Glutamatergic neuron (in vitro differentiated cells): ENCODE data around the gene CLEC7A. TPM values are rescaled to one million over a fixed set of nuclear protein-coding genes. Genes with fewer than 3 reads are reported as not detected.

Source experiments
- DNase-seq: peaks from one replicate; pipeline ENCODE4 v3.0.0; 2022
- H3K27ac Mint-ChIP-seq: one replicate; pipeline ENCODE4 v1.8.0; 2020; ENCODE audit warnings: mild to moderate bottlenecking, mixed read lengths, inconsistent platforms; ENCODE audit not compliant: unreplicated experiment
- H3K27me3 Mint-ChIP-seq: one replicate; pipeline ENCODE4 v1.8.0; 2020; ENCODE audit warnings: mild to moderate bottlenecking, moderate library complexity, mixed read lengths, inconsistent platforms; ENCODE audit not compliant: unreplicated experiment
- H3K36me3 Mint-ChIP-seq: one replicate; pipeline ENCODE4 v1.8.0; 2020; ENCODE audit warnings: mild to moderate bottlenecking, mixed read lengths, inconsistent platforms; ENCODE audit not compliant: unreplicated experiment
- H3K4me1 Mint-ChIP-seq: one replicate; pipeline ENCODE4 v1.8.0; 2020; ENCODE audit warnings: mild to moderate bottlenecking, low read depth, mixed read lengths, inconsistent platforms; ENCODE audit not compliant: unreplicated experiment
- H3K4me3 Mint-ChIP-seq: one replicate; pipeline ENCODE4 v1.8.0; 2020; ENCODE audit warnings: mild to moderate bottlenecking, mixed read lengths, inconsistent platforms; ENCODE audit not compliant: unreplicated experiment
- H3K9me3 Mint-ChIP-seq: one replicate; pipeline ENCODE4 v1.8.0; 2020; ENCODE audit warnings: mild to moderate bottlenecking, moderate library complexity, mixed read lengths, inconsistent platforms; ENCODE audit not compliant: unreplicated experiment
- CTCF ChIP-seq: fragments of 200-600 bp; sonication (generic); IDR thresholded peaks from one replicate; pipeline ENCODE4 v1.5.0; 2021; ENCODE audit not compliant: partially characterized antibody, unreplicated experiment
- total RNA-seq: library from RNA; stranded (reverse); fragmentation: NEBNext Ultra II Directional; extraction: Animal tissue kit (Norgen Biotek cat#: 25700); gene quantifications from one replicate; pipeline ENCODE4 v1.2.1, GENCODE V29; 2021; ENCODE audit not compliant: unreplicated experiment

The CLEC7A gene
- total RNA-seq, 1 donor from 2014 or later, result not detected

DNA sequence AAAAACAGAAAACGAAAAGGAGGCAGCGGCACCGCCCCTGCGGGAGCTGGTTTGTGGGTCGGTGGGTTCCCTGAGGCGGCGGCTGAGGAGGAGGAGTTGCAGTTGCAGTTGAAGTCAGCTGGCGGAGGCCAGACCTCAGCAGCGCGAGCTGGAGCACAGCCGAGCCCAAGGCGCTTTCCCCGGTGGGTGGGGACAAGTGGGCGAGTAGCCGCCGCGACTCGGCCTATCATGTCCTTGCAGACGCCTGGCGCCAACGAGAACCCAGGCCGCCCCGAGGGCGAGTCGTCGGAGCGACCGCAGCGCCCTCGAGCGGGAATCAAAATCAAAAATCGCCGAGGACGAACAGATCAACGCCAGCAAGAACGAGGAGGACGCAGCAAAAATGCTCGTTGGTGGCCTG is 18.5 kb downstream of the CLEC7A start:
- Mint-ChIP-seq H3K4me1 (no peaks in the 10 kb centered on the region), H3K27me3 (no peaks in the 10 kb centered on the region), H3K36me3 (peaks cover 4% of the 10 kb centered on the region), H3K4me3 (no peak overlapping the region), H3K27ac (no peak overlapping the region), H3K9me3 (peaks cover 4% of the 10 kb centered on the region)
- no peak for DNase-seq
- TF ChIP-seq CTCF, result no peak

DNA sequence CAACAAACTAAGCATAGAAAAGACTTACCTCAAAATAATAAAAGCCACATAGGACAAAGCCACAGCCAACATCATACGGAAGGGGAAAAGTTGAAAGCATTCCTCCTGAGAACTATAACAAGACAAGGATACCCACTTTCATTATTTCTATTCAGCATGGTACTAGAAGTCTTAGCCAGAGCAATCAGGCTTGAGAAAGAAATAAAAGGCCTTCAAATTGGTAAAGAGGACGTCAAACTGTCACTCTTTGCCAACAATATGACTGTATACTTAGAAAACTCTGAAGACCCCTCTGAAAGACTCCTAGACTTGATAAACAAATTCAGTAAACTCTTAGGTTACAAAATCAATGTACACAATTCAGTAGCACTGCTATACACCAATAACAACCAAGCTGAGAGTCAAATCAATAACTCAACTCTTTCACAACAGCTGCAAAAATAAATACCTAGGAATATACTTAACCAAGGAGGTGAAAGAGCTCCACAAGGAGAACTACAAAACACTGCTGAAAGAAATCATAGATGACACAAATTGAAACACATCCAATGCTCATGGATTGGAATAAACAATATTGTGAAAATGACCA is 19.6 kb downstream of the CLEC7A start:
- Mint-ChIP-seq H3K9me3 (peaks cover 4% of the 10 kb centered on the region), H3K27ac (no peak overlapping the region), H3K27me3 (no peaks in the 10 kb centered on the region), H3K4me3 (no peak overlapping the region), H3K36me3 (peaks cover 4% of the 10 kb centered on the region), H3K4me1 (no peaks in the 10 kb centered on the region)
- TF ChIP-seq CTCF, result no peak
- no peak for DNase-seq

DNA sequence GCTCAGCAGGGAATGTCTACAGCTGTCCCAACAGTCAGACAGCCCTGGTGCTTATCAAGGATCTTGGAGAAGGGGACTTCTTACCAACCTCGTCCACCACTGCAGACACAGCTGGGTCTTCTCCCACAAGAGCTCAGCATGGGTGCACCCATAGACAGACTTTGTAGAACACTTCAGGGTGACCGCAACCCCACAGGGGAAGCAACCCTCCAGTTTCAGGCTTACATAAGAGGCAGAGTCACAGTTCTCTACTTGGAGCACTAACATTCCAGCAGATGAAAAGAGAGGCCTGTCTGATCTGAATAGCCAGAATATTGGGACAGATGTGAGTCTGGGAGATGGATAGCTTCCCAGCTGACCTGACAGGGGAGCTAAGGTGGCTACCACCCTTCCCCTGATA is 27.7 kb downstream of the CLEC7A start:
- H3K36me3 Mint-ChIP-seq, result peaks cover 7% of the 10 kb centered on the region
- H3K4me1 Mint-ChIP-seq, result peaks cover 2% of the 10 kb centered on the region
- H3K27me3 Mint-ChIP-seq, result peaks cover 5% of the 10 kb centered on the region
- TF ChIP-seq CTCF, result no peak
- no peak overlapping the region for H3K4me3 Mint-ChIP-seq
- DNase-seq, result no peak
- H3K27ac Mint-ChIP-seq, result no peak overlapping the region
- peaks cover 5% of the 10 kb centered on the region for H3K9me3 Mint-ChIP-seq

GRCh38 chr12:10101648-10102220 is 28.3 kb downstream of the CLEC7A start:
- no peak overlapping the region for H3K4me3 Mint-ChIP-seq
- DNase-seq, result no peak
- H3K27ac Mint-ChIP-seq, result no peak overlapping the region
- peaks cover 5% of the 10 kb centered on the region for H3K27me3 Mint-ChIP-seq
- peaks cover 7% of the 10 kb centered on the region for H3K36me3 Mint-ChIP-seq
- peaks cover 5% of the 10 kb centered on the region for H3K9me3 Mint-ChIP-seq
- no peak for TF ChIP-seq CTCF
- peaks cover 2% of the 10 kb centered on the region for H3K4me1 Mint-ChIP-seq

- H3K9me3 Mint-ChIP-seq, result peaks cover 5% of the 10 kb centered on the region
- H3K4me1 Mint-ChIP-seq, result peaks cover 2% of the 10 kb centered on the region
- no peak overlapping the region for H3K27ac Mint-ChIP-seq
- H3K4me3 Mint-ChIP-seq, result no peak overlapping the region
- no peak for TF ChIP-seq CTCF
- H3K27me3 Mint-ChIP-seq, result peaks cover 5% of the 10 kb centered on the region
- no peak for DNase-seq
- peaks cover 7% of the 10 kb centered on the region for H3K36me3 Mint-ChIP-seq
These were observed 28.9 kb downstream of the CLEC7A start for GRCh38 chr12:10101042-10101579.
